ENCODE results near the gene NLRC3. TPM values are rescaled to one million over a fixed set of nuclear protein-coding genes. Genes with fewer than 3 reads are reported as not detected.

Gene NLRC3
- total RNA-seq, 2 donors from 2014 or later: 24.1 to 28.8 TPM

GRCh38 chr16:3581392-3581791 lies 4.2 kb upstream of the NLRC3 start:
- peaks cover 5 to 7% of the 10 kb centered on the region in 2 donors for H3K36me3 Mint-ChIP-seq (ENCODE audit: insufficient read depth in 2 of 2)
- DNase-seq (no peak), ATAC-seq (replicated peaks in 1 of 2) (no peak)
- no peaks in the 10 kb centered on the region for H3K9me3 Mint-ChIP-seq
- H3K27ac Mint-ChIP-seq: no peak overlapping the region
- H3K27me3 Mint-ChIP-seq (ENCODE audit: low read depth): no peaks in the 10 kb centered on the region
- H3K4me3 Mint-ChIP-seq: no peak overlapping the region
- H3K4me1 Mint-ChIP-seq (ENCODE audit: low read depth): peaks cover 48% of the 10 kb centered on the region

GRCh38 chr16:3580686-3581085 lies 3.5 kb upstream of the NLRC3 start:
- no peak overlapping the region for H3K27ac Mint-ChIP-seq
- ATAC-seq (replicated peaks in 1 of 2) (no peak), DNase-seq (no peak)
- H3K27me3 Mint-ChIP-seq (ENCODE audit: low read depth): no peaks in the 10 kb centered on the region
- no peak overlapping the region for H3K4me3 Mint-ChIP-seq
- no peaks in the 10 kb centered on the region for H3K9me3 Mint-ChIP-seq
- peaks cover 7% of the 10 kb centered on the region in 2 donors for H3K36me3 Mint-ChIP-seq (ENCODE audit: insufficient read depth in 2 of 2)
- peaks cover 52% of the 10 kb centered on the region for H3K4me1 Mint-ChIP-seq (ENCODE audit: low read depth)

GRCh38 chr16:3580251-3580651 lies 3.0 kb upstream of the NLRC3 start:
- peak overlapping the region in 1 of 2 donors; percentile 3 for H3K4me3 Mint-ChIP-seq
- no peaks in the 10 kb centered on the region for H3K9me3 Mint-ChIP-seq
- H3K27ac Mint-ChIP-seq: no peak overlapping the region
- ATAC-seq (replicated peaks in 1 of 2): no peak
- H3K4me1 Mint-ChIP-seq (ENCODE audit: low read depth): peaks cover 52% of the 10 kb centered on the region
- no peak for DNase-seq
- peaks cover 7% of the 10 kb centered on the region in 2 donors for H3K36me3 Mint-ChIP-seq (ENCODE audit: insufficient read depth in 2 of 2)
- no peaks in the 10 kb centered on the region for H3K27me3 Mint-ChIP-seq (ENCODE audit: low read depth)

- peaks cover 7% of the 10 kb centered on the region in 2 donors for H3K36me3 Mint-ChIP-seq (ENCODE audit: insufficient read depth in 2 of 2)
- no peak overlapping the region for H3K27ac Mint-ChIP-seq
- H3K4me1 Mint-ChIP-seq (ENCODE audit: low read depth): peaks cover 54% of the 10 kb centered on the region
- no peaks in the 10 kb centered on the region for H3K9me3 Mint-ChIP-seq
- no peak for DNase-seq
- ATAC-seq (replicated peaks in 1 of 2): no peak
- H3K27me3 Mint-ChIP-seq (ENCODE audit: low read depth): no peaks in the 10 kb centered on the region
- H3K4me3 Mint-ChIP-seq: peak overlapping the region; percentile 27 to 69
Observed at GRCh38 chr16:3579776-3580175, 2.6 kb upstream of the NLRC3 start.

- H3K4me3 Mint-ChIP-seq: peak overlapping the region; percentile 89 to 99
- peaks cover 58% of the 10 kb centered on the region for H3K4me1 Mint-ChIP-seq (ENCODE audit: low read depth)
- no peaks in the 10 kb centered on the region for H3K27me3 Mint-ChIP-seq (ENCODE audit: low read depth)
- peaks cover 7% of the 10 kb centered on the region in 2 donors for H3K36me3 Mint-ChIP-seq (ENCODE audit: insufficient read depth in 2 of 2)
- peak overlapping the region; percentile 93 for H3K27ac Mint-ChIP-seq
- H3K9me3 Mint-ChIP-seq: no peaks in the 10 kb centered on the region
- DNase-seq: peak; percentile 82 to 83
- peak; percentile 73 to 83 for ATAC-seq (replicated peaks in 1 of 2)
Observed at GRCh38 chr16:3578610-3579551, 1.7 kb upstream of the NLRC3 start.

- no peaks in the 10 kb centered on the region for H3K27me3 Mint-ChIP-seq (ENCODE audit: low read depth)
- H3K36me3 Mint-ChIP-seq (ENCODE audit: insufficient read depth in 2 of 2): peaks cover 3 to 7% of the 10 kb centered on the region in 2 donors
- peak overlapping the region; percentile 93 for H3K27ac Mint-ChIP-seq
- H3K4me1 Mint-ChIP-seq (ENCODE audit: low read depth): peaks cover 58% of the 10 kb centered on the region
- no peaks in the 10 kb centered on the region for H3K9me3 Mint-ChIP-seq
- DNase-seq: peak; percentile 59 to 60
- ATAC-seq (replicated peaks in 1 of 2): peak; percentile 60 to 66
- H3K4me3 Mint-ChIP-seq: peak overlapping the region; percentile 89 to 99
Observed at GRCh38 chr16:3578121-3578520, 918 bp upstream of the NLRC3 start.

GRCh38 chr16:3576211-3576610 lies 992 bp downstream of the NLRC3 start:
- H3K27me3 Mint-ChIP-seq (ENCODE audit: low read depth): no peaks in the 10 kb centered on the region
- H3K4me3 Mint-ChIP-seq: peak overlapping the region; percentile 89 to 99
- peak overlapping the region; percentile 92 for H3K27ac Mint-ChIP-seq
- ATAC-seq (replicated peaks in 1 of 2) (peak; percentile 13 to 28), DNase-seq (peak; percentile 43 to 44)
- H3K36me3 Mint-ChIP-seq (ENCODE audit: insufficient read depth in 2 of 2): peaks cover 7 to 8% of the 10 kb centered on the region in 2 donors
- H3K9me3 Mint-ChIP-seq: no peaks in the 10 kb centered on the region
- H3K4me1 Mint-ChIP-seq (ENCODE audit: low read depth): peaks cover 58% of the 10 kb centered on the region

GRCh38 chr16:3575491-3575890 lies 1.7 kb downstream of the NLRC3 start:
- peak overlapping the region; percentile 61 for H3K27ac Mint-ChIP-seq
- peak overlapping the region; percentile 89 to 99 for H3K4me3 Mint-ChIP-seq
- H3K4me1 Mint-ChIP-seq (ENCODE audit: low read depth): peaks cover 57% of the 10 kb centered on the region
- H3K36me3 Mint-ChIP-seq (ENCODE audit: insufficient read depth in 2 of 2): peaks cover 10 to 13% of the 10 kb centered on the region in 2 donors
- no peaks in the 10 kb centered on the region for H3K27me3 Mint-ChIP-seq (ENCODE audit: low read depth)
- ATAC-seq (replicated peaks in 1 of 2): no peak
- no peak for DNase-seq
- peaks cover 0 to 3% of the 10 kb centered on the region in 2 donors for H3K9me3 Mint-ChIP-seq

- DNase-seq: no peak
- H3K4me3 Mint-ChIP-seq: peak overlapping the region in 1 of 2 donors; percentile 99
- H3K27ac Mint-ChIP-seq: peak overlapping the region; percentile 54
- no peaks in the 10 kb centered on the region for H3K27me3 Mint-ChIP-seq (ENCODE audit: low read depth)
- H3K4me1 Mint-ChIP-seq (ENCODE audit: low read depth): peaks cover 44% of the 10 kb centered on the region
- no peak for ATAC-seq (replicated peaks in 1 of 2)
- H3K36me3 Mint-ChIP-seq (ENCODE audit: insufficient read depth in 2 of 2): peaks cover 15 to 17% of the 10 kb centered on the region in 2 donors
- peaks cover 2 to 7% of the 10 kb centered on the region in 2 donors for H3K9me3 Mint-ChIP-seq
Observed at GRCh38 chr16:3574195-3574594, 3.0 kb downstream of the NLRC3 start.

GRCh38 chr16:3573146-3573815 lies 3.9 kb downstream of the NLRC3 start:
- no peak overlapping the region for H3K4me3 Mint-ChIP-seq
- H3K27me3 Mint-ChIP-seq (ENCODE audit: low read depth): no peaks in the 10 kb centered on the region
- peaks cover 35% of the 10 kb centered on the region for H3K4me1 Mint-ChIP-seq (ENCODE audit: low read depth)
- peaks cover 15 to 17% of the 10 kb centered on the region in 2 donors for H3K36me3 Mint-ChIP-seq (ENCODE audit: insufficient read depth in 2 of 2)
- H3K9me3 Mint-ChIP-seq: peaks cover 2 to 7% of the 10 kb centered on the region in 2 donors
- no peak for DNase-seq
- H3K27ac Mint-ChIP-seq: peak overlapping the region; percentile 37
- ATAC-seq (replicated peaks in 1 of 2): no peak

GRCh38 chr16:3570420-3571062 lies 6.7 kb downstream of the NLRC3 start:
- Mint-ChIP-seq H3K9me3 (peaks cover 2 to 7% of the 10 kb centered on the region in 2 donors), H3K4me3 (no peak overlapping the region), H3K27ac (no peak overlapping the region), H3K4me1 (ENCODE audit: low read depth) (peaks cover 12% of the 10 kb centered on the region), H3K27me3 (ENCODE audit: low read depth) (no peaks in the 10 kb centered on the region), H3K36me3 (ENCODE audit: insufficient read depth in 2 of 2) (peaks cover 10 to 16% of the 10 kb centered on the region in 2 donors)
- DNase-seq (no peak), ATAC-seq (replicated peaks in 1 of 2) (no peak)

GRCh38 chr16:3569851-3570250 lies 7.4 kb downstream of the NLRC3 start:
- H3K4me1 Mint-ChIP-seq (ENCODE audit: low read depth): peaks cover 5% of the 10 kb centered on the region
- H3K27ac Mint-ChIP-seq: no peak overlapping the region
- no peak for DNase-seq
- peaks cover 2 to 7% of the 10 kb centered on the region in 2 donors for H3K9me3 Mint-ChIP-seq
- no peak overlapping the region for H3K4me3 Mint-ChIP-seq
- H3K27me3 Mint-ChIP-seq (ENCODE audit: low read depth): no peaks in the 10 kb centered on the region
- ATAC-seq (replicated peaks in 1 of 2): no peak
- peaks cover 10 to 20% of the 10 kb centered on the region in 2 donors for H3K36me3 Mint-ChIP-seq (ENCODE audit: insufficient read depth in 2 of 2)

- peaks cover 10 to 18% of the 10 kb centered on the region in 2 donors for H3K36me3 Mint-ChIP-seq (ENCODE audit: insufficient read depth in 2 of 2)
- H3K4me1 Mint-ChIP-seq (ENCODE audit: low read depth): no peaks in the 10 kb centered on the region
- no peaks in the 10 kb centered on the region for H3K27me3 Mint-ChIP-seq (ENCODE audit: low read depth)
- DNase-seq (no peak), ATAC-seq (replicated peaks in 1 of 2) (no peak)
- H3K9me3 Mint-ChIP-seq: peaks cover 2 to 7% of the 10 kb centered on the region in 2 donors
- no peak overlapping the region for H3K4me3 Mint-ChIP-seq
- H3K27ac Mint-ChIP-seq: no peak overlapping the region
Observed at GRCh38 chr16:3566990-3567389, 10.2 kb downstream of the NLRC3 start.

All from activated T-cell treated with anti-CD3 and anti-CD28 coated beads, Interleukin-2, amount 50 U/mL, for 72 hours (primary cell).